ENCODE data around the gene PLEKHG4B. TPM values are rescaled to one million over a fixed set of nuclear protein-coding genes. Genes with fewer than 3 reads are reported as not detected.

Gene PLEKHG4B
- total and polyA plus RNA-seq, 2 of the 8 experiments (the other 6 are each of a cell fraction or from before 2014, with no cell fraction given), result 31.1 to 43.6 TPM

DNA sequence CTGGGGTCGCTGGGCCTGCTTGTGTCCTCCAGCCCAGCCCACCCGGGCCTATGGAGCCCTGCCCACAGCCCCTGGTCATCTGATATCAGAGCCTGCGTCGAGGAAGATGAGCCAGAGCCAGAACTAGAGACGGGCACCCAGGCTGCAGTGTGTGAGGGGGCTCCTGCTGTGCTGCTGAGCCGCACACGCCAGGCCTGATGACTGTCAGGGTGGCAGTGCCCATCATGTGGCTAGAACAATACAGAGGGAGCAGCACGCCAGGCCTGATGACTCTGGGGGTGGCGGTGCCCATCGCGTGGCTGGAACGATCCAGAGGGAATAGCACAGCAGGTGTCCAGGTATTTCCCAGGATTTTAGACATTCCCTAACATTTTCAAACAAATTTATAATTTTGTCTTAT is 90.2 kb downstream of the PLEKHG4B start (continued):
- TF ChIP-seq, protein P1, sequence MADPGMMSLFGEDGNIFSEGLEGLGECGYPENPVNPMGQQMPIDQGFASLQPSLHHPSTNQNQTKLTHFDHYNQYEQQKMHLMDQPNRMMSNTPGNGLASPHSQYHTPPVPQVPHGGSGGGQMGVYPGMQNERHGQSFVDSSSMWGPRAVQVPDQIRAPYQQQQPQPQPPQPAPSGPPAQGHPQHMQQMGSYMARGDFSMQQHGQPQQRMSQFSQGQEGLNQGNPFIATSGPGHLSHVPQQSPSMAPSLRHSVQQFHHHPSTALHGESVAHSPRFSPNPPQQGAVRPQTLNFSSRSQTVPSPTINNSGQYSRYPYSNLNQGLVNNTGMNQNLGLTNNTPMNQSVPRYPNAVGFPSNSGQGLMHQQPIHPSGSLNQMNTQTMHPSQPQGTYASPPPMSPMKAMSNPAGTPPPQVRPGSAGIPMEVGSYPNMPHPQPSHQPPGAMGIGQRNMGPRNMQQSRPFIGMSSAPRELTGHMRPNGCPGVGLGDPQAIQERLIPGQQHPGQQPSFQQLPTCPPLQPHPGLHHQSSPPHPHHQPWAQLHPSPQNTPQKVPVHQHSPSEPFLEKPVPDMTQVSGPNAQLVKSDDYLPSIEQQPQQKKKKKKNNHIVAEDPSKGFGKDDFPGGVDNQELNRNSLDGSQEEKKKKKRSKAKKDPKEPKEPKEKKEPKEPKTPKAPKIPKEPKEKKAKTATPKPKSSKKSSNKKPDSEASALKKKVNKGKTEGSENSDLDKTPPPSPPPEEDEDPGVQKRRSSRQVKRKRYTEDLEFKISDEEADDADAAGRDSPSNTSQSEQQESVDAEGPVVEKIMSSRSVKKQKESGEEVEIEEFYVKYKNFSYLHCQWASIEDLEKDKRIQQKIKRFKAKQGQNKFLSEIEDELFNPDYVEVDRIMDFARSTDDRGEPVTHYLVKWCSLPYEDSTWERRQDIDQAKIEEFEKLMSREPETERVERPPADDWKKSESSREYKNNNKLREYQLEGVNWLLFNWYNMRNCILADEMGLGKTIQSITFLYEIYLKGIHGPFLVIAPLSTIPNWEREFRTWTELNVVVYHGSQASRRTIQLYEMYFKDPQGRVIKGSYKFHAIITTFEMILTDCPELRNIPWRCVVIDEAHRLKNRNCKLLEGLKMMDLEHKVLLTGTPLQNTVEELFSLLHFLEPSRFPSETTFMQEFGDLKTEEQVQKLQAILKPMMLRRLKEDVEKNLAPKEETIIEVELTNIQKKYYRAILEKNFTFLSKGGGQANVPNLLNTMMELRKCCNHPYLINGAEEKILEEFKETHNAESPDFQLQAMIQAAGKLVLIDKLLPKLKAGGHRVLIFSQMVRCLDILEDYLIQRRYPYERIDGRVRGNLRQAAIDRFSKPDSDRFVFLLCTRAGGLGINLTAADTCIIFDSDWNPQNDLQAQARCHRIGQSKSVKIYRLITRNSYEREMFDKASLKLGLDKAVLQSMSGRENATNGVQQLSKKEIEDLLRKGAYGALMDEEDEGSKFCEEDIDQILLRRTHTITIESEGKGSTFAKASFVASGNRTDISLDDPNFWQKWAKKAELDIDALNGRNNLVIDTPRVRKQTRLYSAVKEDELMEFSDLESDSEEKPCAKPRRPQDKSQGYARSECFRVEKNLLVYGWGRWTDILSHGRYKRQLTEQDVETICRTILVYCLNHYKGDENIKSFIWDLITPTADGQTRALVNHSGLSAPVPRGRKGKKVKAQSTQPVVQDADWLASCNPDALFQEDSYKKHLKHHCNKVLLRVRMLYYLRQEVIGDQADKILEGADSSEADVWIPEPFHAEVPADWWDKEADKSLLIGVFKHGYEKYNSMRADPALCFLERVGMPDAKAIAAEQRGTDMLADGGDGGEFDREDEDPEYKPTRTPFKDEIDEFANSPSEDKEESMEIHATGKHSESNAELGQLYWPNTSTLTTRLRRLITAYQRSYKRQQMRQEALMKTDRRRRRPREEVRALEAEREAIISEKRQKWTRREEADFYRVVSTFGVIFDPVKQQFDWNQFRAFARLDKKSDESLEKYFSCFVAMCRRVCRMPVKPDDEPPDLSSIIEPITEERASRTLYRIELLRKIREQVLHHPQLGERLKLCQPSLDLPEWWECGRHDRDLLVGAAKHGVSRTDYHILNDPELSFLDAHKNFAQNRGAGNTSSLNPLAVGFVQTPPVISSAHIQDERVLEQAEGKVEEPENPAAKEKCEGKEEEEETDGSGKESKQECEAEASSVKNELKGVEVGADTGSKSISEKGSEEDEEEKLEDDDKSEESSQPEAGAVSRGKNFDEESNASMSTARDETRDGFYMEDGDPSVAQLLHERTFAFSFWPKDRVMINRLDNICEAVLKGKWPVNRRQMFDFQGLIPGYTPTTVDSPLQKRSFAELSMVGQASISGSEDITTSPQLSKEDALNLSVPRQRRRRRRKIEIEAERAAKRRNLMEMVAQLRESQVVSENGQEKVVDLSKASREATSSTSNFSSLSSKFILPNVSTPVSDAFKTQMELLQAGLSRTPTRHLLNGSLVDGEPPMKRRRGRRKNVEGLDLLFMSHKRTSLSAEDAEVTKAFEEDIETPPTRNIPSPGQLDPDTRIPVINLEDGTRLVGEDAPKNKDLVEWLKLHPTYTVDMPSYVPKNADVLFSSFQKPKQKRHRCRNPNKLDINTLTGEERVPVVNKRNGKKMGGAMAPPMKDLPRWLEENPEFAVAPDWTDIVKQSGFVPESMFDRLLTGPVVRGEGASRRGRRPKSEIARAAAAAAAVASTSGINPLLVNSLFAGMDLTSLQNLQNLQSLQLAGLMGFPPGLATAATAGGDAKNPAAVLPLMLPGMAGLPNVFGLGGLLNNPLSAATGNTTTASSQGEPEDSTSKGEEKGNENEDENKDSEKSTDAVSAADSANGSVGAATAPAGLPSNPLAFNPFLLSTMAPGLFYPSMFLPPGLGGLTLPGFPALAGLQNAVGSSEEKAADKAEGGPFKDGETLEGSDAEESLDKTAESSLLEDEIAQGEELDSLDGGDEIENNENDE (IDR thresholded peaks at IDR 0.05; ENCODE audit: insufficient replicate concordance, low read length), result no peak
- no peak for TF ChIP-seq SUZ12 (IDR thresholded peaks at IDR 0.05; ENCODE audit: low read length)
- TF ChIP-seq KDM5A (IDR thresholded peaks at IDR 0.05; ENCODE audit: low read length), result no peak
- TF ChIP-seq TBP (IDR thresholded peaks at IDR 0.05; ENCODE audit: low read depth, low read length), result no peak
- no peak for TF ChIP-seq RFX5 (IDR thresholded peaks at IDR 0.05; ENCODE audit: borderline replicate concordance, low read depth, low read length)
- TF ChIP-seq SIN3A (conservative IDR thresholded peaks at IDR 0.05 in 1 of 2, IDR thresholded peaks at IDR 0.05 in 1 of 2; ENCODE audit: low read depth in 1 of 2, low read length in 2 of 2), result no peak
- TF ChIP-seq POLR2A (IDR thresholded peaks at IDR 0.05; ENCODE audit: control extremely low read depth in 1 of 2, low read depth in 2 of 2, low read length in 2 of 2), result no peak
- TF ChIP-seq E2F6 (IDR thresholded peaks at IDR 0.05), result no peak
- TF ChIP-seq CREB1 (IDR thresholded peaks at IDR 0.05), result no peak
- no peak for TF ChIP-seq EZH2 (IDR thresholded peaks at IDR 0.05; ENCODE audit: low read depth, low read length, severe bottlenecking)
- no peak for TF ChIP-seq KDM4A (IDR thresholded peaks at IDR 0.05; ENCODE audit: low read depth, low read length, severe bottlenecking)
- no peak for TF ChIP-seq YY1 (IDR thresholded peaks at IDR 0.05; ENCODE audit: low read depth, low read length)
